Transverse colon (tissue), 4 donors: ENCODE results near the gene MEN1. TPM values are rescaled to one million over a fixed set of nuclear protein-coding genes. Genes with fewer than 3 reads are reported as not detected.

ENCODE experiments used
- DNase-seq: peaks from one replicate; pipeline ENCODE4 v3.0.0-alpha.2; 2019
- H3K27ac ChIP-seq, 4 donors: fragments of 200-600 bp; sonication (generic); 2 replicates each; pipeline ENCODE4 v1.5.1; 2016 to 2018; ENCODE audit warnings: inconsistent platforms in 4 of 4
- H3K27me3 ChIP-seq: fragments of 200-600 bp; sonication (generic); 2 replicates; pipeline ENCODE4 v1.5.1; 2017; ENCODE audit warnings: inconsistent platforms
- H3K36me3 ChIP-seq, 4 donors: fragments of 200-600 bp; sonication (generic); 2 replicates each; pipeline ENCODE4 v1.5.1; 2017 to 2019; ENCODE audit warnings: inconsistent platforms in 4 of 4
- H3K4me1 ChIP-seq, 4 donors: fragments of 200-600 bp; sonication (generic); 2 replicates each; pipeline ENCODE4 v1.5.1; 2017 to 2020; ENCODE audit warnings: inconsistent platforms in 4 of 4
- H3K4me3 ChIP-seq, 4 donors: fragments of 200-600 bp; sonication (generic); 1 replicate in 1 of 4; 2 replicates in 3 of 4; pipeline versions ENCODE4 v1.5.1 to v1.6.1; 2017 to 2019; ENCODE audit warnings: inconsistent platforms in 4 of 4
- H3K9me3 ChIP-seq, 2 donors: fragments of 200-600 bp; sonication (generic); 2 replicates each; pipeline ENCODE4 v1.5.1; 2017 to 2019; ENCODE audit warnings: inconsistent platforms in 2 of 2
- CTCF ChIP-seq, 5 experiments: fragments of 200-600 bp in 3 of 5; fragments of 450-650 bp in 2 of 5; sonication (generic) in 3 of 5; IDR thresholded peaks; 1 replicate in 2 of 5; 2 replicates in 3 of 5; pipeline ENCODE4 v1.5.1; 2016 to 2017; ENCODE audit warnings: antibody characterized with exemption in 5 of 5, inconsistent platforms in 3 of 5, mild to moderate bottlenecking in 2 of 5, moderate library complexity in 1 of 5
- EP300 ChIP-seq: sonication (generic); formaldehyde crosslinking; IDR thresholded peaks from one replicate; pipeline ENCODE4 v1.6.1; 2017; ENCODE audit warnings: antibody characterized with exemption, low read depth
- POLR2A ChIP-seq: fragments of 450-650 bp; IDR thresholded peaks from one replicate; pipeline ENCODE4 v1.6.1; 2016; ENCODE audit warnings: antibody characterized with exemption, mild to moderate bottlenecking, moderate library complexity
- POLR2AphosphoS5 ChIP-seq, 3 donors: sonication (generic); formaldehyde crosslinking; IDR thresholded peaks; one replicate each; pipeline ENCODE4 v1.6.1; 2016; ENCODE audit warnings: antibody characterized with exemption in 3 of 3
- WGBS, 2 donors: methylation state at CpG; one replicate each; pipeline ENCODE4 v1.1.5; 2018; ENCODE audit warnings: low coverage in 1 of 2; 5-methylcytosine and 5-hydroxymethylcytosine counted together
- in situ Hi-C, 4 donors: fragments of 200-750 bp; cut with MboI; loops; one replicate each; pipeline versions ENCODE4 v1.15.0 to v1.15.1; 2017; ENCODE audit warnings: low sequenced_read_pairs in 3 of 4, low pct_ligation_motif_present in 1 of 4, low pct_unique_long_range_greater_than_20kb in 1 of 4
- intact Hi-C: fragments of 100-400 bp; cut with DNase I; formaldehyde crosslinking; loops from one replicate; pipeline ENCODE4 v1.15.1; 2023; ENCODE audit warnings: low total_unique reads
- total RNA-seq, 4 donors: library from RNA; depleted of rRNA; stranded (reverse); fragments of >200 nt; gene quantifications; one replicate each; pipeline ENCODE4 v1.1.0, GENCODE V29; 2016

Gene MEN1
- total RNA-seq, 4 donors from 2014 or later, result 19.5 to 30.3 (median 25.4) TPM

- Histone ChIP-seq H3K27me3 (no peaks in the 10 kb centered on the region), H3K4me3 (no peak overlapping the region), H3K4me1 (no peaks in the 10 kb centered on the region), H3K27ac (no peak overlapping the region), H3K9me3 (no peaks in the 10 kb centered on the region), H3K36me3 (no peaks in the 10 kb centered on the region)
- 81% methylated on average over 25 of the region's 29 CpGs; no CpG with 5 or more reads in 1 of the 2 donors for WGBS, 2 donors
- TF ChIP-seq EP300 (no peak), CTCF (IDR thresholded peaks at IDR 0.05) (no peak), POLR2AphosphoS5 (IDR thresholded peaks at IDR 0.05) (no peak), POLR2A (no peak)
- in situ Hi-C loops, result no loop called here
- intact Hi-C loops, result no loop called here
- DNase-seq, result no peak
Observed at GRCh38 chr11:64834723-64835615, 24.6 kb upstream of the MEN1 start.

GRCh38 chr11:64834031-64834722 lies 23.8 kb upstream of the MEN1 start:
- intact Hi-C loops, result no loop called here
- no peak for DNase-seq
- Histone ChIP-seq H3K9me3 (no peaks in the 10 kb centered on the region), H3K27me3 (no peaks in the 10 kb centered on the region), H3K4me1 (no peaks in the 10 kb centered on the region), H3K27ac (no peak overlapping the region), H3K4me3 (no peak overlapping the region), H3K36me3 (peaks cover 0 to 5% (median 0%) of the 10 kb centered on the region in 4 donors)
- TF ChIP-seq CTCF (IDR thresholded peaks at IDR 0.05), result no peak
- TF ChIP-seq POLR2AphosphoS5 (IDR thresholded peaks at IDR 0.05), result no peak
- TF ChIP-seq EP300, result no peak
- no peak for TF ChIP-seq POLR2A
- in situ Hi-C loops, result no loop called here
- 95 to 100% methylated on average over 1 to 25 of the region's 25 CpGs for WGBS, 2 donors

- in situ Hi-C loops (no loop called here), intact Hi-C loops (no loop called here)
- no peak for TF ChIP-seq POLR2A
- no peak for TF ChIP-seq EP300
- TF ChIP-seq POLR2AphosphoS5 (IDR thresholded peaks at IDR 0.05), result no peak
- TF ChIP-seq CTCF (IDR thresholded peaks at IDR 0.05), result no peak
- Histone ChIP-seq H3K36me3 (peaks cover 0 to 7% (median 0%) of the 10 kb centered on the region in 4 donors), H3K27ac (no peak overlapping the region), H3K4me1 (no peaks in the 10 kb centered on the region), H3K27me3 (no peaks in the 10 kb centered on the region), H3K9me3 (no peaks in the 10 kb centered on the region), H3K4me3 (no peak overlapping the region)
- no peak for DNase-seq
- 88% methylated on average over 10 of the region's 10 CpGs; no CpG with 5 or more reads in 1 of the 2 donors for WGBS, 2 donors
Observed at GRCh38 chr11:64833509-64833908, 23.2 kb upstream of the MEN1 start.

- intact Hi-C loops (no loop called here), in situ Hi-C loops (no loop called here)
- WGBS, 2 donors, result 100% methylated on average over 3 of the region's 12 CpGs; no CpG with 5 or more reads in 1 of the 2 donors
Observed at GRCh38 chr11:64833198-64833502, 22.8 kb upstream of the MEN1 start.

More at GRCh38 chr11:64833198-64833502, 22.8 kb upstream of the MEN1 start:
- Histone ChIP-seq H3K4me3 (no peak overlapping the region), H3K27ac (no peak overlapping the region), H3K4me1 (no peaks in the 10 kb centered on the region), H3K36me3 (peaks cover 0 to 7% (median 0%) of the 10 kb centered on the region in 4 donors), H3K9me3 (no peaks in the 10 kb centered on the region), H3K27me3 (no peaks in the 10 kb centered on the region)
- DNase-seq, result no peak
- TF ChIP-seq EP300, result no peak
- no peak for TF ChIP-seq CTCF (IDR thresholded peaks at IDR 0.05)
- no peak for TF ChIP-seq POLR2A
- TF ChIP-seq POLR2AphosphoS5 (IDR thresholded peaks at IDR 0.05), result no peak
